ENCODE data around the gene PIP5K1A. TPM values are rescaled to one million over a fixed set of nuclear protein-coding genes. Genes with fewer than 3 reads are reported as not detected.
A peak's percentile ranks its signal among the peaks of the same experiment; 100 is the strongest.

Gene PIP5K1A
- total and polyA plus RNA-seq, 8 donors = 51.2 to 73.3 (median 67.2) TPM

GRCh38 chr1:151254217-151255213 lies 56.2 kb downstream of the PIP5K1A start, which contains the start of gene PSMD4:
TSS of gene PSMD4 (plus strand) at chr1:151254734. CDS start at chr1:151254783, 49 bp downstream.
- Histone ChIP-seq H3K9me3 (no peaks in the 10 kb centered on the region), H3K27me3 (no peaks in the 10 kb centered on the region), H3K4me1 (peaks cover 11 to 23% of the 10 kb centered on the region in 2 donors), H3K27ac (peak within 1 kb of the TSS; percentile 81 to 97), H3K36me3 (peaks cover 0 to 6% of the 10 kb centered on the region in 2 donors), H3K4me3 (peak within 1 kb of the TSS; percentile 95)
- ATAC-seq (peak; percentile 98), DNase-seq (peak; percentile 93 to 98 (median 96))
- intact Hi-C loops (cut with DNase I) = loop anchor here in 1 of 2 donors (10.0 kb wide), 1 partner anchor 60 kb away; the partner anchor contains the start of genes PIP5K1A and VPS72
- TF ChIP-seq CTCF (IDR thresholded peaks at IDR 0.05) = no peak

- Histone ChIP-seq H3K27ac (peak overlapping the region in 1 of 2 donors; percentile 97), H3K27me3 (no peaks in the 10 kb centered on the region), H3K36me3 (no peaks in the 10 kb centered on the region), H3K4me3 (peak overlapping the region; percentile 95), H3K4me1 (peaks cover 11 to 23% of the 10 kb centered on the region in 2 donors), H3K9me3 (no peaks in the 10 kb centered on the region)
- intact Hi-C loops (cut with DNase I) = loop anchor here in 1 of 2 donors (10.0 kb wide), 1 partner anchor 61 kb away; the partner anchor contains the start of genes PIP5K1A and VPS72
- no peak for TF ChIP-seq CTCF (IDR thresholded peaks at IDR 0.05)
- ATAC-seq (peak; percentile 2), DNase-seq (no peak)
These were observed 57.0 kb downstream of the PIP5K1A start for GRCh38 chr1:151255381-151255780.

GRCh38 chr1:151259351-151259750 lies 61.0 kb downstream of the PIP5K1A start:
- Histone ChIP-seq H3K27me3 (no peaks in the 10 kb centered on the region), H3K27ac (no peak overlapping the region), H3K4me3 (no peak overlapping the region), H3K36me3 (peaks cover 4 to 26% of the 10 kb centered on the region in 2 donors), H3K4me1 (peaks cover 11 to 23% of the 10 kb centered on the region in 2 donors), H3K9me3 (no peaks in the 10 kb centered on the region)
- intact Hi-C loops (cut with DNase I) = loop anchor here in 1 of 2 donors (10.0 kb wide), 1 partner anchor 65 kb away; the partner anchor contains the start of genes PIP5K1A and VPS72
- DNase-seq = no peak
- no peak for ATAC-seq
- no peak for TF ChIP-seq CTCF (IDR thresholded peaks at IDR 0.05)

- intact Hi-C loops (cut with DNase I) = no loop called here
- H3K4me3 ChIP-seq = no peak overlapping the region
- H3K27ac ChIP-seq = no peak overlapping the region
- no peaks in the 10 kb centered on the region for H3K4me1 ChIP-seq
- no peaks in the 10 kb centered on the region for H3K9me3 ChIP-seq
- TF ChIP-seq CTCF (IDR thresholded peaks at IDR 0.05) = no peak
- no peak for ATAC-seq
- DNase-seq = no peak
- peaks cover 4 to 89% of the 10 kb centered on the region in 2 donors for H3K36me3 ChIP-seq
- H3K27me3 ChIP-seq = no peaks in the 10 kb centered on the region
These were observed 67.3 kb downstream of the PIP5K1A start for GRCh38 chr1:151265446-151266236.
